HG03039 (cell line): ENCODE data around the gene PER3.

Source experiments
- ATAC-seq: cut with Tn5 transposase; IDR thresholded peaks from one replicate; pipeline ENCODE4 v1.9.1; 2021; ENCODE audit warnings: mild to moderate bottlenecking, moderate library complexity; ENCODE audit not compliant: unreplicated experiment

Gene PER3

GRCh38 chr1:7783826-7784491 is at the start of gene PER3:
PER3 (plus strand) TSS chr1:7784291; CDS start chr1:7784878, 587 bp downstream.
- peak; percentile 87 for ATAC-seq

GRCh38 chr1:7738044-7738443 is 46.0 kb upstream of the PER3 start:
- no peak for ATAC-seq

- no peak for ATAC-seq
Measured at GRCh38 chr1:7743346-7743745, 40.7 kb upstream of the PER3 start.

GRCh38 chr1:7744882-7745281 is 39.2 kb upstream of the PER3 start:
- ATAC-seq, result no peak

- ATAC-seq, result no peak
Measured at GRCh38 chr1:7745783-7746182, 38.3 kb upstream of the PER3 start.

GRCh38 chr1:7747605-7748004 is 36.5 kb upstream of the PER3 start:
- no peak for ATAC-seq

- no peak for ATAC-seq
Measured at GRCh38 chr1:7749126-7749525, 35.0 kb upstream of the PER3 start.

GRCh38 chr1:7751174-7751573 is 32.9 kb upstream of the PER3 start:
- no peak for ATAC-seq

- ATAC-seq, result no peak
Measured at GRCh38 chr1:7752512-7753417, 31.3 kb upstream of the PER3 start.

- ATAC-seq, result no peak
Measured at GRCh38 chr1:7753641-7754040, 30.4 kb upstream of the PER3 start.

- ATAC-seq, result no peak
Measured at GRCh38 chr1:7754234-7754633, 29.9 kb upstream of the PER3 start.

GRCh38 chr1:7755448-7755847 is 28.6 kb upstream of the PER3 start:
- no peak for ATAC-seq

- no peak for ATAC-seq
Measured at GRCh38 chr1:7760245-7760644, 23.8 kb upstream of the PER3 start.

GRCh38 chr1:7761103-7761502 is 23.0 kb upstream of the PER3 start:
- no peak for ATAC-seq

- no peak for ATAC-seq
Measured at GRCh38 chr1:7767176-7767575, 16.9 kb upstream of the PER3 start.

- no peak for ATAC-seq
Measured at GRCh38 chr1:7768583-7768982, 15.5 kb upstream of the PER3 start.

- no peak for ATAC-seq
Measured at GRCh38 chr1:7769673-7770412, 14.2 kb upstream of the PER3 start.

GRCh38 chr1:7770669-7770996 is 13.5 kb upstream of the PER3 start:
- no peak for ATAC-seq

GRCh38 chr1:7770997-7771822 is 12.9 kb upstream of the PER3 start, which contains the start of gene VAMP3:
VAMP3 (plus strand) TSS chr1:7771296; CDS start chr1:7771384, 88 bp downstream.
- ATAC-seq, result peak; percentile 79

- no peak for ATAC-seq
Measured at GRCh38 chr1:7771823-7772299, 12.2 kb upstream of the PER3 start.

- ATAC-seq, result no peak
Measured at GRCh38 chr1:7777591-7777990, 6.5 kb upstream of the PER3 start.
